EH (cell line): ENCODE data around the gene ZER1.

Experiments used
- DNase-seq: peaks from one replicate; pipeline ENCODE4 v3.0.0-alpha.2; 2015; ENCODE audit warnings: low read depth

The ZER1 gene

GRCh38 chr9:128690684-128691034 is 81.1 kb downstream of the ZER1 start:
- no peak for DNase-seq

GRCh38 chr9:128689820-128690683 is 81.7 kb downstream of the ZER1 start:
- peak; percentile 61 for DNase-seq

GRCh38 chr9:128689293-128689774 is 82.4 kb downstream of the ZER1 start:
- DNase-seq: no peak

GRCh38 chr9:128688501-128689292 is 83.0 kb downstream of the ZER1 start, which contains the start of gene SET:
Gene SET (plus strand): TSS chr9:128689222. CDS start chr9:128689583, 361 bp downstream.
- peak; percentile 95 for DNase-seq

GRCh38 chr9:128687453-128687852 is 84.3 kb downstream of the ZER1 start:
- no peak for DNase-seq

- DNase-seq: peak; percentile 6
Observed at GRCh38 chr9:128685636-128686489, 85.9 kb downstream of the ZER1 start.

- peak; percentile 83 for DNase-seq
Observed at GRCh38 chr9:128684325-128685199, 87.2 kb downstream of the ZER1 start.

GRCh38 chr9:128684065-128684324 is 87.7 kb downstream of the ZER1 start:
- no peak for DNase-seq

- DNase-seq: peak; percentile 52
Observed at GRCh38 chr9:128683340-128684064, 88.2 kb downstream of the ZER1 start.
